Heart left ventricle (tissue), 16 donors: ENCODE results near the gene STRA8. TPM values are rescaled to one million over a fixed set of nuclear protein-coding genes. Genes with fewer than 3 reads are reported as not detected.

Experiments
- ATAC-seq, 4 donors: fragments of 200-7000 bp; cut with Tn5 transposase; one replicate each; pipeline ENCODE4 v1.9.1; 2020 to 2022; ENCODE audit warnings: moderate library complexity in 4 of 4, mild to moderate bottlenecking in 3 of 4, moderate number of reproducible peaks in 1 of 4
- DNase-seq, 5 donors: peaks; one replicate each; pipeline ENCODE4 v3.0.0-alpha.2; 2020
- H3K27ac ChIP-seq, 12 donors: fragments of 200-600 bp; sonication (generic) in 4 of 12; one replicate each; pipeline versions ENCODE4 v1.5.0 to v1.8.0; 2016 to 2022; ENCODE audit warnings: mild to moderate bottlenecking in 2 of 12
- H3K27me3 ChIP-seq, 9 donors: fragments of 200-600 bp; sonication (generic) in 2 of 9; one replicate each; pipeline versions ENCODE4 v1.5.1 to v1.8.0; 2016 to 2022; ENCODE audit warnings: mild to moderate bottlenecking in 3 of 9
- H3K36me3 ChIP-seq, 9 donors: fragments of 200-600 bp; sonication (generic) in 2 of 9; one replicate each; pipeline versions ENCODE4 v1.5.0 to v1.8.0; 2018 to 2022; ENCODE audit warnings: mild to moderate bottlenecking in 2 of 9
- H3K4me1 ChIP-seq, 12 donors: fragments of 200-600 bp; sonication (generic) in 4 of 12; one replicate each; pipeline versions ENCODE4 v1.5.0 to v1.8.0; 2016 to 2022; ENCODE audit warnings: mild to moderate bottlenecking in 3 of 12
- H3K4me3 ChIP-seq, 12 donors: fragments of 200-600 bp; sonication (generic) in 4 of 12; one replicate each; pipeline versions ENCODE4 v1.5.0 to v1.8.0; 2017 to 2022; ENCODE audit warnings: mild to moderate bottlenecking in 9 of 12, moderate library complexity in 4 of 12
- H3K9me3 ChIP-seq, 12 donors: fragments of 200-600 bp; sonication (generic) in 4 of 12; one replicate each; pipeline versions ENCODE4 v1.5.0 to v1.8.0; 2016 to 2022; ENCODE audit warnings: mild to moderate bottlenecking in 1 of 12
- CTCF ChIP-seq, 12 donors: fragments of 200-600 bp; sonication (generic) in 4 of 12; IDR thresholded peaks; one replicate each; pipeline versions ENCODE4 v1.5.0 to v1.8.0; 2018 to 2022; ENCODE audit warnings: antibody characterized with exemption in 12 of 12, mild to moderate bottlenecking in 5 of 12
- POLR2A ChIP-seq, 2 donors: fragments of 450-650 bp; IDR thresholded peaks; one replicate each; pipeline ENCODE4 v1.6.1; 2017; ENCODE audit warnings: antibody characterized with exemption in 2 of 2, mild to moderate bottlenecking in 2 of 2, moderate library complexity in 2 of 2
- WGBS, 4 donors: extraction: QIAGEN DNeasy Blood & Tissue Kit in 2 of 4; methylation state at CpG; one replicate each; pipeline versions ENCODE4 v1.1.5 to v1.1.7; 2013 to 2018; 5-methylcytosine and 5-hydroxymethylcytosine counted together
- intact Hi-C, 10 donors: fragments of 100-400 bp; cut with DNase I; formaldehyde crosslinking; loops; one replicate each; pipeline versions ENCODE4 v1.11.1 to v1.14.2; 2022
- polyA plus RNA-seq, 2 donors: library from polyadenylated mRNA; stranded (reverse); fragments of 200-250 nt; gene quantifications; one replicate each; pipeline ENCODE4 v1.2.3, GENCODE V29; 2013
- total RNA-seq, 9 donors: library from RNA; depleted of rRNA in 2 of 9; stranded (reverse); fragments of >200 nt in 2 of 9; fragmentation: NEBNext Ultra II Directional in 3 of 9; extraction: Animal tissue kit (Norgen Biotek cat#: 25700) in 3 of 9; gene quantifications; one replicate each; pipeline versions ENCODE4 v1.1.0 to v1.2.4, GENCODE V29; 2016 to 2023
- donor health status: ischemic (EF 13 %, LVEDD 7.1; RV severe dilation, severe dysfunction).
- donor health status: healthy with polysubstance abuse.
- donor health status: DM: no; HTN: yes; CAD: no.
- donor health status: DM: no; HTN: no; CAD: no.
- donor health status: ischemic (EF 25% LVEDD 6.9; RV normal size, moderate dysfunction).
- donor health status: ischemic (EF 25% LVEDD 5.7; RV mildly dilated, moderate dysfunction).
- donor health status: healthy.
- donor health status: DM: yes; HTN: yes; CAD: no.
- donor health status: ischemic (EF 35%, LVEDD 5.7; RV mildly dilated, moderate dysfunction).
- donor health status: nonischemic (EF 11% LVEDD 7.7; RV severe dilation, severe dysfunction).
- donor health status: DM: yes; HTN: yes; CAD: no.
- donor health status: PGD.
- donor health status: ischemic (EF 29% LVEDD 5.4; RV normal size, mild dysfunction).
- donor health status: nonischemic (EF 23%, LVEDD 6.1; RV moderate dilation, normal function).

The STRA8 gene
- total and polyA plus RNA-seq, 11 donors = not detected

- DNase-seq = no peak
- WGBS, 4 donors = 80 to 89% (median 81%) methylated on average over 5 of the region's 5 CpGs
- Histone ChIP-seq H3K36me3 (no peaks in the 10 kb centered on the region), H3K27me3 (peaks cover 0 to 2% (median 0%) of the 10 kb centered on the region in 9 donors), H3K9me3 (no peaks in the 10 kb centered on the region), H3K4me3 (no peak overlapping the region), H3K4me1 (peaks cover 0 to 8% (median 0%) of the 10 kb centered on the region in 12 donors), H3K27ac (no peak overlapping the region)
- TF ChIP-seq POLR2A (IDR thresholded peaks at IDR 0.05) (no peak), CTCF (IDR thresholded peaks at IDR 0.05) (no peak)
- intact Hi-C loops = loop anchor here in 3 of 10 donors (2.0 to 10.0 kb wide), 3 partner anchors 49 to 273 kb away; partner anchors contain the start of gene NUP205 (in 1 of the 3)
- ATAC-seq = no peak
Observed at GRCh38 chr7:135285547-135286233, 52.1 kb downstream of the STRA8 start.

- no peak overlapping the region for H3K27ac ChIP-seq
- H3K9me3 ChIP-seq = no peaks in the 10 kb centered on the region
- H3K27me3 ChIP-seq = no peaks in the 10 kb centered on the region
- H3K4me1 ChIP-seq = peaks cover 0 to 2% (median 0%) of the 10 kb centered on the region in 12 donors
- intact Hi-C loops = loop anchor here in 1 of 10 donors (10.0 kb wide), 1 partner anchor 48 kb away; no protein-coding TSS in a partner anchor
- no peak overlapping the region for H3K4me3 ChIP-seq
- DNase-seq (no peak), ATAC-seq (no peak)
- TF ChIP-seq CTCF (IDR thresholded peaks at IDR 0.05) = no peak
- TF ChIP-seq POLR2A (IDR thresholded peaks at IDR 0.05) = no peak
- WGBS, 4 donors = 87 to 96% (median 88%) methylated on average over 4 of the region's 4 CpGs
- H3K36me3 ChIP-seq = no peaks in the 10 kb centered on the region
Observed at GRCh38 chr7:135286876-135287275, 53.2 kb downstream of the STRA8 start.

GRCh38 chr7:135290594-135290993 lies 57.0 kb downstream of the STRA8 start:
- no peak for TF ChIP-seq POLR2A (IDR thresholded peaks at IDR 0.05)
- no peak for TF ChIP-seq CTCF (IDR thresholded peaks at IDR 0.05)
- ATAC-seq = no peak

GRCh38 chr7:135291809-135292253 lies 58.2 kb downstream of the STRA8 start:
- Histone ChIP-seq H3K4me1 (no peaks in the 10 kb centered on the region), H3K4me3 (no peak overlapping the region), H3K27me3 (no peaks in the 10 kb centered on the region), H3K27ac (no peak overlapping the region), H3K36me3 (no peaks in the 10 kb centered on the region), H3K9me3 (no peaks in the 10 kb centered on the region)
- no peak for DNase-seq
- intact Hi-C loops = no loop called here
- TF ChIP-seq POLR2A (IDR thresholded peaks at IDR 0.05) (no peak), CTCF (IDR thresholded peaks at IDR 0.05) (no peak)
- no peak for ATAC-seq
- WGBS, 4 donors = 73 to 78% (median 75%) methylated on average over 8 of the region's 8 CpGs

More at GRCh38 chr7:135290594-135290993, 57.0 kb downstream of the STRA8 start:
- intact Hi-C loops = no loop called here
- Histone ChIP-seq H3K36me3 (no peaks in the 10 kb centered on the region), H3K27ac (no peak overlapping the region), H3K4me3 (no peak overlapping the region), H3K9me3 (no peaks in the 10 kb centered on the region), H3K27me3 (no peaks in the 10 kb centered on the region), H3K4me1 (no peaks in the 10 kb centered on the region)
- 78 to 91% (median 85%) methylated on average over 6 to 7 of the region's 7 CpGs for whole genome bisulfite sequencing, 4 donors
- DNase-seq = no peak
